Activated CD4-positive, alpha-beta T cell treated with anti-CD3 and anti-CD28 coated beads, Interleukin-2, amount 10 ng/mL, durations not matched to agents 24 days and 14 days (primary cell): ENCODE measurements around the gene EEF2K. TPM values are rescaled to one million over a fixed set of nuclear protein-coding genes. Genes with fewer than 3 reads are reported as not detected.
"Not testable (repeated sequence)": the region's sequence is repeated elsewhere in the genome, so short reads cannot be mapped to it uniquely, and the experiment has no call there.

Experiments used
- DNase-seq: peaks from one replicate; pipeline ENCODE4 v3.0.0; 2022
- H3K27ac Mint-ChIP-seq: one replicate; pipeline ENCODE4 v1.8.0; 2022; ENCODE audit warnings: mild to moderate bottlenecking, mixed read lengths
- H3K27me3 Mint-ChIP-seq: one replicate; pipeline ENCODE4 v1.8.0; 2022; ENCODE audit warnings: mixed read lengths
- H3K36me3 Mint-ChIP-seq: one replicate; pipeline ENCODE4 v1.8.0; 2022; ENCODE audit warnings: low read depth, mild to moderate bottlenecking, mixed read lengths
- H3K4me1 Mint-ChIP-seq: one replicate; pipeline ENCODE4 v1.8.0; 2021; ENCODE audit warnings: mixed read lengths
- H3K4me3 Mint-ChIP-seq: one replicate; pipeline ENCODE4 v1.8.0; 2022; ENCODE audit warnings: mild to moderate bottlenecking, moderate library complexity, mixed read lengths
- H3K9me3 Mint-ChIP-seq: one replicate; pipeline ENCODE4 v1.8.0; 2021; ENCODE audit warnings: mixed read lengths
- intact Hi-C: fragments of 100-400 bp; cut with micrococcal nuclease; formaldehyde crosslinking; loops from one replicate; pipeline ENCODE4 v1.15.1; 2023
- total RNA-seq: library from RNA; stranded (reverse); gene quantifications from 2 replicates; pipeline ENCODE4 v1.2.3, GENCODE V29; 2022

EEF2K gene
- 30.5 and 33.9 TPM in 2 replicates for total RNA-seq

DNA sequence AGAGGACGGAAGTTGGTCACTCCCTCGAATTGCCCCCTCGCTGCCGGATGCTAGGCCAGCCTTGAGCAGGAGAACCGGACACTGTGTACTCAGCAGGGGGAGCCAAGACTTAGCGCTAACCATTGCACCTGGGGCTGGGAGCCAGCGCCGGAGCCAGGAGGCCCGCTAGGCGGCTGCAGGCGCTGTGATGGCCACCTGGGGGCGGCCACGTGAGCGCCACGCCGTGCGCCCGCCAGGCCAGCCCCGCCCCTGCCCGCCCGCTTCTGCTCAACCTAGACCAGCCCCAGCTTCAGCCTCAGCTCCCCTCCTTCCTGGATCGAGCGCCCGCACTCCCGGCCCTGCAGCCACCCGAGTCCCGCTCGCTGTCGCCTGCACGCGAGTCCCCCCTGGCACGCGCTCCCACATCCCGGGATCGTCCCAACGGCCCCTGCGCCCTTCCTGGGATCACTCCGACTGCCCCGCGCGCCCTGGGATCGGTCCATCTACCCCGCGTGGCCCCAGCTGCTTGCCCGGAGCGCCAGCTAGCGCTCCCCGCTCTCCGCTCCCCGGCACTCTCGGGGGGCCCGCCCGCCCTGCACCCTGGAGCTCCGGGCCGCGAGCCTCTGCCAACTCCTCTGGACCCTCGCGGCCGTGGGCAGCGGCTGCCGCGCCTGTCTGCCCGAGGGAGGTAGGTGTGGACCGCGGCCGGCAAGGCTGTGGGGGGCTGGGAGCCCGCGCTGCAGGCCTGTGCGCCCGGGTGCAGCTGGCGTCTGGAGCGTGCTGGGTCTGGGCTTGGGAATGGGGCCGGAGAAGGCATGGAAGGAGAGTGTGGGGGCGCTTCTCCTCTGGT lies at the start of gene EEF2K:
Gene EEF2K, plus strand, starts transcription at position 266 of the 829 bp plus-strand sequence. CDS start 19,452 bp downstream, outside the sequence.
- Mint-ChIP-seq H3K36me3 (peaks cover 19% of the 10 kb centered on the region), H3K27ac (peak within 1 kb of the TSS; percentile 94), H3K27me3 (no peaks in the 10 kb centered on the region), H3K9me3 (peaks cover 4% of the 10 kb centered on the region), H3K4me1 (peaks cover 27% of the 10 kb centered on the region), H3K4me3 (peak within 1 kb of the TSS; percentile 89)
- intact Hi-C loops = loop anchor here (1.0 to 5.0 kb wide), 7 partner anchors 11 to 169 kb away; partner anchors contain the start of genes CDR2 and POLR3E
- peak; percentile 94 for DNase-seq

DNA sequence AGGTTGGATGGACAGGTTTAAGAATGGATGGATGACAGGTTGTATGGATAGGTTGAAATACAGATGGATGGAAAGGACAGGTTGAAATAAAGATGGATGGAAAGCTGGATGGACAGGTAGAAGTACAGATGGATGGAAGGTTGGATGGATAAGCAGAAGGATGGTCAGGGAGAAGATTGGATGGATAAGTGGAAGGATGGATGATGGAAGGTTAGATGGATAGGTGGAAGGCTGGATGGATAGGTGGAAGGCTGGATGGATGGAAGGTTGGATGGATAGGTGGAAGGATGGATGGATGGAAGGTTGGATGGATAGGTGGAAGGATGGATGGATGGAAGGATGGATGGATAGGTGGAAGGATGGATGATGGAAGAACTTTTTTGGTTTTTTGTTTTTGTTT lies 44.7 kb upstream of the EEF2K start:
- Mint-ChIP-seq H3K36me3 (no peaks in the 10 kb centered on the region), H3K27ac (no peak overlapping the region), H3K27me3 (peaks cover 25% of the 10 kb centered on the region), H3K4me3 (no peak overlapping the region), H3K4me1 (no peaks in the 10 kb centered on the region), H3K9me3 (peaks cover 4% of the 10 kb centered on the region)
- DNase-seq = no peak
- intact Hi-C loops = no loop called here

DNA sequence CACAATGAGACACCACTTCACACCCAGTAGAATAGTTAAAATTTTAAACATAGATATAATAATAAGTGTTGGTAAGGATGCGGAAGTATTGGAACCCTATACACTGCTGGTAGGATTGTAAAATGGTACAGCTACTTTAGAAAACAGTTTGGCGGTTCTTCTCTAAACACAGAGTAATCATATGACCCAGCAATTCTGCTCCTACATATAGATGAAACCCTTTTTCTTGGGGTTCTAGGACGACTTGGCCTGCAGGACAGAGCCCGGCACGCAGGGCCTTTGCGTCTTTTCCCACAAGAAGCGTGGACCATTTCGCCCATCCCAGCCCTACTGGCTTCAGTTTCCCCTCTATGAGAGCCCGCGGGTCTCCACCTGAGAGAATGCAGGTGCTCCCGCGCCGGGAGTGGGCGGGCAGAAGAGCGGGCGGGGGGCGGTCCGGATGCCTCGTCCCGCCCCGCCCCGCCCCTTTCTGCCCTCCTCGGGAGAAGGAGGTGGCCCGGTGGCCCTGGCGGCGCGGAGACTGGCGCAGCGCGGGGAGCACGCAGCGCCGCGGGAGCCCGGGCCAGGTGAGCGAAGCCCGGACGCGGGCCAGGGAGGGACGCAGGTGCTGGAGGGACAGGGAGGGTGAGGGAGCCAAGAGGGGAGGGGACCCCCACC lies 44.0 kb upstream of the EEF2K start, which contains the start of gene SDR42E2:
Gene SDR42E2, plus strand, starts transcription at position 508 of the 657 bp plus-strand sequence. CDS start 3,077 bp downstream, outside the sequence.
- H3K36me3 Mint-ChIP-seq = no peaks in the 10 kb centered on the region
- H3K27me3 Mint-ChIP-seq = peaks cover 25% of the 10 kb centered on the region
- peak; percentile 67 for DNase-seq
- intact Hi-C loops = no loop called here
- H3K27ac Mint-ChIP-seq = no peak within 1 kb of the TSS
- H3K4me1 Mint-ChIP-seq = no peaks in the 10 kb centered on the region
- no peak within 1 kb of the TSS for H3K4me3 Mint-ChIP-seq
- H3K9me3 Mint-ChIP-seq = peaks cover 4% of the 10 kb centered on the region

DNA sequence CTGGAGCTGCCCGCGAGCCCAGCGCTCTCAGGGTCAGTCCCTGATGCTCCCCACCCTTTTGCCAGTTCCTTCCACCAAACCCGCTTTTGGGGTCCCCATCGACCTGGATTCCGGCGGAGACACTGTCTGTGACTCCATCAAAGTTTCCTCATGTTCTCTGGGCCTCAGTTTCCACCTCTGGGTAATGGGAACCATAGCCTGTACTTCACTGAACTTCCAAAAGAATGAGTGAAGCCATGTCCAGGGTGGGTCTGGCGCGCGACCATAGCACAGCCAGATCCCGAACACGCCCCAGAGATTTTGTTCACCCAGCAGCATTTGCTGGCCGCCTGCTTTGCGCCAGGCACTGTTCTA lies 43.4 kb upstream of the EEF2K start:
- no peaks in the 10 kb centered on the region for H3K36me3 Mint-ChIP-seq
- H3K4me1 Mint-ChIP-seq = no peaks in the 10 kb centered on the region
- H3K27ac Mint-ChIP-seq = no peak overlapping the region
- intact Hi-C loops = no loop called here
- H3K27me3 Mint-ChIP-seq = peaks cover 25% of the 10 kb centered on the region
- no peak for DNase-seq
- H3K9me3 Mint-ChIP-seq = peaks cover 4% of the 10 kb centered on the region
- no peak overlapping the region for H3K4me3 Mint-ChIP-seq

DNA sequence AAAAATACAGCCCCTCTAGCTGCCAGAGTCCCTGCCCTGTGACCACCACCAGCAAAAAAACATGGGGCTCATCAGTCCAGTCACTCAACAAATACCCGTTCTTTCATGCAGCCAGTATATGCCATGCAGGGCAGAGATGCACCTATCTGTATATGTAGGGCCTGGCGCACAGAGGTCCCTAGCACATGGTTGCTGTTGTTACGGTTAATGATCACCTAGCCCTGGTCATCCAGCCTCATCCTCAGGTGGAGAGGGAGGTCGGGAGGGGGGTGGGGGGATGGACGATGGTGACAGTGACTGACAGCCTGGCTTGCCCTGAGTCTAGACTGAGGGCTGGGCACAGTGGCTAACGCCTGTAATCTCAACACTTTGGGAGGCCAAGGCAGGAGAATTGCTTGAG lies 42.3 kb upstream of the EEF2K start:
- no peak overlapping the region for H3K27ac Mint-ChIP-seq
- no peaks in the 10 kb centered on the region for H3K4me1 Mint-ChIP-seq
- H3K27me3 Mint-ChIP-seq = peaks cover 24% of the 10 kb centered on the region
- peaks cover 4% of the 10 kb centered on the region for H3K9me3 Mint-ChIP-seq
- intact Hi-C loops = no loop called here
- H3K4me3 Mint-ChIP-seq = no peak overlapping the region
- H3K36me3 Mint-ChIP-seq = no peaks in the 10 kb centered on the region
- no peak for DNase-seq

DNA sequence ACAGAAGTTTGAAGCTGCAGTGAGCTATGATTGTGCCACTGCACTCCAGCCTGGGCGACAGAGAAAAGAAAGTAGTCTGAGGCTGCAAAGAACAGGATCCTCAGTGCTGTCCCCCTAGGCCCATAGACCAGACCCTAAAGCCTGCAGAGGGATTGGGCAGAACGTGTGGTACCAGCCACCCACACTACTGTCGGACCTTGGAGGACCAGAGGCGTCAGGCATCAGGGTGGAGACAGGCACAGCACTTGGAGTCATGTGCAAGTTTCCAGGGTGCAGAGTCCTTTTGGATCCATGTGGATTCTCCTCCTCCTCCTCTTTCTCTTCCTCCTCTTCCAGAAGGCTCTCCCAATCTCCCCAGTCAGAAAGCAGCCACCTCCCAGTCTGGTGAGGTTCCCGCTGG lies 41.6 kb upstream of the EEF2K start:
- Mint-ChIP-seq H3K27ac (no peak overlapping the region), H3K4me3 (no peak overlapping the region), H3K36me3 (no peaks in the 10 kb centered on the region), H3K27me3 (peaks cover 22% of the 10 kb centered on the region), H3K9me3 (peaks cover 4% of the 10 kb centered on the region), H3K4me1 (no peaks in the 10 kb centered on the region)
- DNase-seq = no peak
- intact Hi-C loops = no loop called here

DNA sequence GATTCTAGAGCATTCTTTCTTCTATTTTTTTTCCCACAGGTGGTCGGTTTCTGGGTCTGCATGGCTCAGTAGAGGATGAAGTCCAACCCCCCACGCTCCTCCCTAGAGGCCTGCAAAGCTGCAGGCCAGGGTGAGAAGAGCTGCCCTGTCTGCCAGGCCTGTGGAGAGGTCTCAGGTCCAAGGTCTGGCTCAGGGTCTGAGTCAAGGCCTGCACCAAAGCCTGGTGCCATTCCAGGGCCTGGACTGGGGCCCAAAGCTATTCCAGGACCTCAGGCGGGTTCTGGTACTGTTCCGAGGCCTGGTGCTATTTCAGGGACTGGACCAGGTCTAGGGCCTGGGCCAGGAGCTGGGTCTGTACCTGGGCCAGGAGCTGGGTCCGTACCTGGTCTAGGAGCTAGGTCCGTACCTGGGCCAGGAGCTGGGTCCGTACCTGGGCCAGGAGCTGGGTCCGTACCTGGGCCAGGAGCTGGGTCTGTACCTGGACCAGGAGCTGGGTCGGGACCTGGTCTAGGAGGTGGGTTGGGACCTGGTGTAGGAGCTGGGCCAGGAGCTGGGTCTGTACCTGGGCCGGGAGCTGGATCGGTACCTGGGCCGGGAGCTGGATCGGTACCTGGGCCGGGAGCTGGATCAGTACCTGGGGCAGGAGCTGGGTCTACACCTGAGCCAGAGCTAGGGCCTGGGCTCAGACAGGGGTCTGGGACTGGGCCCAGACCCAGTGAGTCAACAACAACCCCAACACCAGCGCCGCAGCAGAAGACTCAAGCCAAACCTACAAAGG lies 40.4 kb upstream of the EEF2K start:
- H3K4me1 Mint-ChIP-seq = no peaks in the 10 kb centered on the region
- intact Hi-C loops = no loop called here
- H3K36me3 Mint-ChIP-seq = no peaks in the 10 kb centered on the region
- DNase-seq = no peak
- no peak overlapping the region for H3K27ac Mint-ChIP-seq
- no peak overlapping the region for H3K4me3 Mint-ChIP-seq
- peaks cover 4% of the 10 kb centered on the region for H3K9me3 Mint-ChIP-seq
- H3K27me3 Mint-ChIP-seq = peaks cover 16% of the 10 kb centered on the region

DNA sequence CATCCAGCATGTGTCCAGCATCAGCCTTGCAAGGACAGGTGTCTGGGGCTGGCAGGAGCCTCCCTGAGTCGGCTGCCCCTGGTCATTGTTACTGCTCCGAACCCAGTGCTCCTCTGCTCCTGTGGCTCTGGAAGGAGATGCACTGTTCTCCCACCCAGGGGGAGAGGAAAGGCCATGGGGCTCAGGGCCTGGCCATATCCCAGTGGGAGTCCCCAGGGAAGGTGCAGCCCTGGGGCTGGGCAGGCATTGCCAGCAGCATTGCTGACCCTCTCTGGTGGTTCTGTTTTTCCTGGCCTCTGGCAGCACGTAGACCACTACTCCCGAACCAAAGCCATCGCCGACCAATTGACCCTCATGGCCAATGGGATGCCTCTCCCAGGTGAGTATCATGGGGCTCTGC lies 34.1 kb upstream of the EEF2K start:
- H3K4me3 Mint-ChIP-seq = no peak overlapping the region

DNA sequence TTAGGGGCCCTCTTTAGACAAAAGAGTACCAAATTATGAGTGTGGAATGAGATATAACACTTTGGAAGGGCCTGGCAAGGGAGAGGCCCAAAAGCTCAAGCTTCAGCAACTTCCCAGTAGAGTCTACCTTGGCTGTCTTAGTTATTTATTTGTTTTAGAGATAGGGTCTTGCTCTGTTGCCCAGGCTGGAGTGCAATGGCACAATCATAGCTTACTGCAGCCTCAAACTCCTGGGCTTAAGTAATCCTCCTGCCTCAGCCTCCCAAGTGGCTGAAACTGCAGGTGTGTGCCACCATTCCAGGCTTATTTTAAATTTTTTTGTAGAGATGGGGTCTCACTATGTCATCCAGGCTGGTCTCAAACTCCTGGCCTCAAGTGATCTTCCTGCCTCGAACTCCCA lies 33.4 kb upstream of the EEF2K start:
- intact Hi-C loops, H3K9me3 Mint-ChIP-seq, H3K27me3 Mint-ChIP-seq, H3K27ac Mint-ChIP-seq, DNase-seq, H3K4me1 Mint-ChIP-seq, H3K36me3 Mint-ChIP-seq, H3K4me3 Mint-ChIP-seq: not testable (repeated sequence)

More for the DNA sequence above, 34.1 kb upstream of the EEF2K start:
- Mint-ChIP-seq H3K27ac (no peak overlapping the region), H3K27me3 (no peaks in the 10 kb centered on the region), H3K9me3 (no peaks in the 10 kb centered on the region), H3K4me1 (no peaks in the 10 kb centered on the region), H3K36me3 (no peaks in the 10 kb centered on the region)
- intact Hi-C loops = no loop called here
- no peak for DNase-seq

DNA sequence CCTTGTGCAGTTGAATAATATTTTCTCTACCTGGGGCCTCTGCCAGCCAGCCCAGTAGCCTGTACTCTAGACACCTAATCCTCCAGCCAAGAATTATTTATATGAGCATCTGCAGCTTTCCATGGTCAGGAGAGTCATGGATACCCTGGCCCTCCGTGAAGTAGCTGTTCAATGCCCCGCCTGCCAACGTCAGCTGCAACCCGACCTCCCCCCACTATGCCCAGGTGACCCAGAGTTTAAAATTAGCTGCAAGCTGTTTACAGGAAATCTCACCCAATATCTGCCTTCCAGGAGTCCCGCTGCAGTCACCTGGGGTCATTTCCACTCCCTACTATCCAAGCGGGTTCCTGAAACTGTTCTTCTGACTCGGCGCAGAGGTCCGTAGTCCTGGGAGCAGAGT lies 31.4 kb upstream of the EEF2K start:
- H3K36me3 Mint-ChIP-seq = no peaks in the 10 kb centered on the region
- H3K27ac Mint-ChIP-seq = no peak overlapping the region
- no peaks in the 10 kb centered on the region for H3K4me1 Mint-ChIP-seq
- no peaks in the 10 kb centered on the region for H3K27me3 Mint-ChIP-seq
- DNase-seq = no peak
- no peaks in the 10 kb centered on the region for H3K9me3 Mint-ChIP-seq
- intact Hi-C loops = no loop called here
- H3K4me3 Mint-ChIP-seq = no peak overlapping the region

DNA sequence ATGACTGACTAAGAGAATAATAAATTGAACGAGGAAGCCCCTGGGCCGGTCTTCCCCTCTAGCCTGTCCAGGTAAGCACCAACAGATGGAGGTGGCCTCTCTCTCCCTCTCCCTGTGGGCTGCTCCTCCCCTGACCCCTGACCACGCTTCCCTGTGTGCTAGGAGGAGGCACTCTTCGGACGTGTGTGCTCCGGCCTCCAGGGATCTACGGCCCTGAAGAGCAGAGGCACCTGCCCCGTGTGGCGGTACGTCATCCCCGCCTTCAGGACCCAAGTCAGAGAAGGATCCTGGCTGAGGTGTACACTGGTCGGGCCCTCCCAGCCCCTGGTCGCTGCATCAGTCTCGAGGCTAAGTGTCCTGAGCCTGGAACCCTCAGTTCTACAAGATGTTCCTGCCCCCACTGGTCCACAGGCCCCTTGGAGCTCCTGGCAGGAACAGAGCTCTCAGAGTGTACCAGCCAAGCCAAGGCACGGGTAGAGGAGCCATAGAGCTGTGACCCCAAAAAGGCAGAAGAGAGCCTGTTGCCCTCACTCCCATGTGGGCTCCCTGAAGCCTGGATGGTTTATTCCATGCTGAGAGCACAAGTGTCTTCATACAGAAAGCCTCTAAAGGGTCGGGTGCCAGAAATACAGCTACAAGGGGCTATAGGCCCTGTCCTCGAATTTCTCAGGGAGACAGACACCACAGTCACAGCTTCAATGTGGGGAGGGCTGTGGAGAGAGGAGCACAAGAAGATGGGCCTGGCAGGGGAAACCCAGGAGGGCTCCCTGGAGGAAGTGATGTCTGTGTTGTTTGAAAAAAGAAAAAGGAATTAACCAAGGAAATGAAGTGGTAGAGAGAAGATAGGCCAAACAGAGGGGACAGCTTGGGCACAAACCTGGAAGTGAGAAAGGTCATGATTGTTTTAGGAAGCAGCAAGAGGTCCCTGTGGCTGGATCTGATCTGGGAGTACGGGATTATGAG lies 27.8 kb upstream of the EEF2K start:
- no peaks in the 10 kb centered on the region for H3K9me3 Mint-ChIP-seq
- no peak overlapping the region for H3K27ac Mint-ChIP-seq
- H3K4me3 Mint-ChIP-seq = no peak overlapping the region
- H3K27me3 Mint-ChIP-seq = no peaks in the 10 kb centered on the region
- no peaks in the 10 kb centered on the region for H3K4me1 Mint-ChIP-seq
- DNase-seq = no peak
- no peaks in the 10 kb centered on the region for H3K36me3 Mint-ChIP-seq
- intact Hi-C loops = no loop called here

DNA sequence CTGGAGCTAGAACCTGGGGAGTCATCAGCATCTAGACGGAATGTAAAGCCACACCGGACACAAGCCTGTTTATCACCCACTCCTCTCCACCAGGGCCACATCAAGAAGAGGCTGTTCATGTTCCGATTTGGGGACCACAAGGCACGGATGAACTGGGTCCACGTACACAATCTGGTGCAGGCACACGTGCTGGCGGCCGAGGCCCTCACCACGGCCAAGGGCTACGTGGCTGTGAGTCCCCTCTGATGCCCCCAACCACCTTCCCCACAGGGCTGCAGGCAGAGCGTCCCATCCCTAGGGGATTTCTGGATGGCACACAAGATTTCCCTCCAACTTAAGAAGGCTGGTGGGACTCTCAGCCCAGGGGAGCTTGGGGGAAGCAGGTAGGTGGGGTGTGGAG lies 24.7 kb upstream of the EEF2K start:
- Mint-ChIP-seq H3K27ac (no peak overlapping the region), H3K4me3 (no peak overlapping the region), H3K4me1 (no peaks in the 10 kb centered on the region), H3K36me3 (no peaks in the 10 kb centered on the region), H3K27me3 (no peaks in the 10 kb centered on the region), H3K9me3 (no peaks in the 10 kb centered on the region)
- no peak for DNase-seq
- intact Hi-C loops = no loop called here

DNA sequence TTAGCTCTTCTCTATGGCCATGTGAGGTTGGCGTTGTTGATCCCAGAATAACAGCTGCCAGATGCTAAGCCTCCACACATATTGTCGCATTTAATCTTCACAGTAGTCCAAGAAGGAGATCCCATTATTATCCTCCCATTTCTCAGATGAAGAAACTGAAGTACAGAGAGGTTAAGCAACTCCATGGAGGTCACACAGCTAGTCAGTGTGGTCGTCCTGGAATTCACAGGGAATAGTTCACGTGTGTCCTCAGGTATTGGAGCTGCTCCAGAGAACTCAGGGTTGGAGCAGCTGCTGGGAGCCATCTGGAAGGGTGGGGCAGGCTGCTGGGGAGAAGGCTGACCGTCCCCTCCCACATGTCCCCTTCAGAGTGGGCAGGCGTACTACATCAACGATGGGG lies 24.2 kb upstream of the EEF2K start:
- no peak for DNase-seq
- no peaks in the 10 kb centered on the region for H3K4me1 Mint-ChIP-seq
- H3K4me3 Mint-ChIP-seq = no peak overlapping the region
- no peaks in the 10 kb centered on the region for H3K27me3 Mint-ChIP-seq
- no peak overlapping the region for H3K27ac Mint-ChIP-seq
- no peaks in the 10 kb centered on the region for H3K9me3 Mint-ChIP-seq
- H3K36me3 Mint-ChIP-seq = no peaks in the 10 kb centered on the region
- intact Hi-C loops = no loop called here
